GM19238 (cell line): ENCODE data around the gene EPHB4.
"Not testable (repeated sequence)": the region's sequence is repeated elsewhere in the genome, so short reads cannot be mapped to it uniquely, and the experiment has no call there.

Source experiments
- DNase-seq: peaks from one replicate; pipeline ENCODE4 v3.0.0; 2011; ENCODE audit warnings: low spot score; ENCODE audit not compliant: insufficient read length

EPHB4 gene

GRCh38 chr7:100791881-100792666 lies 35.2 kb downstream of the EPHB4 start:
- no peak for DNase-seq

GRCh38 chr7:100789055-100789454 lies 38.3 kb downstream of the EPHB4 start:
- no peak for DNase-seq

GRCh38 chr7:100786323-100786722 lies 41.0 kb downstream of the EPHB4 start:
- DNase-seq, result no peak

GRCh38 chr7:100785878-100786277 lies 41.4 kb downstream of the EPHB4 start:
- DNase-seq, result no peak

- no peak for DNase-seq
These were observed 43.5 kb downstream of the EPHB4 start for GRCh38 chr7:100783804-100784203.

GRCh38 chr7:100781255-100781654 lies 46.1 kb downstream of the EPHB4 start:
- no peak for DNase-seq

GRCh38 chr7:100779359-100779758 lies 48.0 kb downstream of the EPHB4 start:
- no peak for DNase-seq

- no peak for DNase-seq
These were observed 49.2 kb downstream of the EPHB4 start for GRCh38 chr7:100778061-100778621.

GRCh38 chr7:100773491-100773890 lies 53.8 kb downstream of the EPHB4 start:
- no peak for DNase-seq

- DNase-seq, result no peak
These were observed 58.5 kb downstream of the EPHB4 start for GRCh38 chr7:100768784-100769183.

- no peak for DNase-seq
These were observed 62.1 kb downstream of the EPHB4 start for GRCh38 chr7:100765250-100765649.

- no peak for DNase-seq
These were observed 62.5 kb downstream of the EPHB4 start for GRCh38 chr7:100764841-100765240.

- DNase-seq, result no peak
These were observed 63.7 kb downstream of the EPHB4 start for GRCh38 chr7:100763556-100764140.

- DNase-seq, result not testable (repeated sequence)
These were observed 64.5 kb downstream of the EPHB4 start for GRCh38 chr7:100762841-100763240.

- no peak for DNase-seq
These were observed 67.8 kb downstream of the EPHB4 start for GRCh38 chr7:100759357-100760171.

- no peak for DNase-seq
These were observed 73.6 kb downstream of the EPHB4 start for GRCh38 chr7:100753750-100754149.

GRCh38 chr7:100752994-100753393 lies 74.3 kb downstream of the EPHB4 start:
- no peak for DNase-seq
